Measurements from ENCODE around the gene LIX1. TPM values are rescaled to one million over a fixed set of nuclear protein-coding genes. Genes with fewer than 3 reads are reported as not detected.

Gene LIX1
- total RNA-seq, 1 donor from 2014 or later = not detected

GRCh38 chr5:97162045-97162444, 19.6 kb upstream of the LIX1 start:
- Mint-ChIP-seq H3K4me3 (no peak overlapping the region), H3K27ac (no peak overlapping the region), H3K9me3 (peaks cover 13% of the 10 kb centered on the region), H3K36me3 (ENCODE audit: low read depth) (peaks cover 63% of the 10 kb centered on the region), H3K4me1 (peaks cover 3% of the 10 kb centered on the region), H3K27me3 (no peaks in the 10 kb centered on the region)
- TF ChIP-seq CTCF (IDR thresholded peaks at IDR 0.05) = peak; percentile 68
- ATAC-seq (ENCODE audit: low read depth) = peak; percentile 31
- ChIA-PET POLR2A (interaction anchor here (0.6 to 2.1 kb wide), 4 partner anchors 165 to 356 kb away, joined by 3 to 7 read pairs (median 5); no protein-coding TSS in a partner anchor), CTCF (interaction anchor here (0.6 to 6.0 kb wide), 36 partner anchors 11 to 548 kb away, joined by 3 to 126 read pairs (median 5); partner anchors contain the start of genes ERAP1, LIX1 and LNPEP)
- intact Hi-C loops (cut with micrococcal nuclease) = loop anchor here (1.0 to 5.0 kb wide), 4 partner anchors 165 to 1665 kb away; no protein-coding TSS in a partner anchor
- no peak for DNase-seq

- H3K27me3 Mint-ChIP-seq = no peaks in the 10 kb centered on the region
- intact Hi-C loops (cut with micrococcal nuclease) = no loop called here
- H3K4me1 Mint-ChIP-seq = no peaks in the 10 kb centered on the region
- no peak overlapping the region for H3K4me3 Mint-ChIP-seq
- H3K9me3 Mint-ChIP-seq = peaks cover 19% of the 10 kb centered on the region
- ChIA-PET POLR2A (no interaction called here), CTCF (interaction anchor here (1.6 kb wide), 1 partner anchor 289 kb away, joined by 4 read pairs; no protein-coding TSS in a partner anchor)
- no peak for TF ChIP-seq CTCF (IDR thresholded peaks at IDR 0.05)
- DNase-seq = no peak
- no peak for ATAC-seq (ENCODE audit: low read depth)
- H3K36me3 Mint-ChIP-seq (ENCODE audit: low read depth) = peaks cover 50% of the 10 kb centered on the region
- no peak overlapping the region for H3K27ac Mint-ChIP-seq
Measured at GRCh38 chr5:97157689-97158088, 15.3 kb upstream of the LIX1 start.

- DNase-seq = no peak
- H3K36me3 Mint-ChIP-seq (ENCODE audit: low read depth) = peaks cover 4% of the 10 kb centered on the region
- intact Hi-C loops (cut with micrococcal nuclease) = no loop called here
- CTCF ChIA-PET = interaction anchor here (1.1 to 1.9 kb wide), 2 partner anchors 10 to 11 kb away, joined by 3 to 5 read pairs; no protein-coding TSS in a partner anchor
- POLR2A ChIA-PET = no interaction called here
- H3K9me3 Mint-ChIP-seq = peaks cover 1% of the 10 kb centered on the region
- H3K27ac Mint-ChIP-seq = no peak overlapping the region
- ATAC-seq (ENCODE audit: low read depth) = no peak
- no peaks in the 10 kb centered on the region for H3K4me1 Mint-ChIP-seq
- TF ChIP-seq CTCF (IDR thresholded peaks at IDR 0.05) = no peak
- H3K4me3 Mint-ChIP-seq = no peak overlapping the region
- no peaks in the 10 kb centered on the region for H3K27me3 Mint-ChIP-seq
Measured at GRCh38 chr5:97151370-97151769, 9.0 kb upstream of the LIX1 start.

- CTCF ChIA-PET = no interaction called here
- no peak overlapping the region for H3K27ac Mint-ChIP-seq
- DNase-seq = no peak
- POLR2A ChIA-PET = interaction anchor here (0.6 kb wide), 1 partner anchor 8 kb away, joined by 3 read pairs; no protein-coding TSS in a partner anchor
- peaks cover 2% of the 10 kb centered on the region for H3K36me3 Mint-ChIP-seq (ENCODE audit: low read depth)
- no peaks in the 10 kb centered on the region for H3K4me1 Mint-ChIP-seq
- no peaks in the 10 kb centered on the region for H3K27me3 Mint-ChIP-seq
- intact Hi-C loops (cut with micrococcal nuclease) = no loop called here
- no peak for ATAC-seq (ENCODE audit: low read depth)
- no peak overlapping the region for H3K4me3 Mint-ChIP-seq
- no peak for TF ChIP-seq CTCF (IDR thresholded peaks at IDR 0.05)
- H3K9me3 Mint-ChIP-seq = no peaks in the 10 kb centered on the region
Measured at GRCh38 chr5:97150401-97150800, 8.0 kb upstream of the LIX1 start.

- Mint-ChIP-seq H3K4me1 (no peaks in the 10 kb centered on the region), H3K27me3 (no peaks in the 10 kb centered on the region), H3K27ac (no peak overlapping the region), H3K36me3 (ENCODE audit: low read depth) (peaks cover 1% of the 10 kb centered on the region), H3K9me3 (no peaks in the 10 kb centered on the region), H3K4me3 (no peak overlapping the region)
- no peak for TF ChIP-seq CTCF (IDR thresholded peaks at IDR 0.05)
- DNase-seq = no peak
- ATAC-seq (ENCODE audit: low read depth) = no peak
- POLR2A ChIA-PET = no interaction called here
- intact Hi-C loops (cut with micrococcal nuclease) = no loop called here
- CTCF ChIA-PET = interaction anchor here (1.0 kb wide), 2 partner anchors 12 to 152 kb away, joined by 3 to 4 read pairs; no protein-coding TSS in a partner anchor
Measured at GRCh38 chr5:97149709-97150108, 7.3 kb upstream of the LIX1 start.
